ENCODE measurements around the gene CFAP54.
A peak's percentile ranks its signal among the peaks of the same experiment; 100 is the strongest.

Gene CFAP54

GRCh38 chr12:96892104-96892503 is 402.7 kb downstream of the CFAP54 start:
- DNase-seq = no peak

- DNase-seq = no peak
These were observed 408.0 kb downstream of the CFAP54 start for GRCh38 chr12:96897421-96897820.

GRCh38 chr12:96901175-96901574 is 411.8 kb downstream of the CFAP54 start:
- DNase-seq = no peak

GRCh38 chr12:96902076-96902475 is 412.7 kb downstream of the CFAP54 start:
- DNase-seq = no peak

GRCh38 chr12:96906498-96906848 is 417.1 kb downstream of the CFAP54 start:
- DNase-seq = peak; percentile 3

- peak; percentile 74 for DNase-seq
These were observed 417.7 kb downstream of the CFAP54 start, which contains the start of gene NEDD1 for GRCh38 chr12:96906849-96907670. Gene NEDD1, plus strand, starts transcription at chr12:96907257. Its CDS starts 2,503 bp downstream, at chr12:96909760.

GRCh38 chr12:96907671-96908422 is 418.5 kb downstream of the CFAP54 start:
- DNase-seq = peak; percentile 2

- DNase-seq = no peak
These were observed 419.0 kb downstream of the CFAP54 start for GRCh38 chr12:96908423-96908675.

GRCh38 chr12:96912261-96912660 is 422.9 kb downstream of the CFAP54 start:
- DNase-seq = no peak

- no peak for DNase-seq
These were observed 423.6 kb downstream of the CFAP54 start for GRCh38 chr12:96912943-96913342.

- DNase-seq = no peak
These were observed 430.3 kb downstream of the CFAP54 start for GRCh38 chr12:96919510-96920210.

Data from activated CD4-positive, alpha-beta T cell treated with anti-CD3 and anti-CD28 coated beads, Interleukin-2, amount 50 U/mL, for 1 hour (primary cell).